Measurements from ENCODE around the gene SEC24B.

SEC24B gene

DNA sequence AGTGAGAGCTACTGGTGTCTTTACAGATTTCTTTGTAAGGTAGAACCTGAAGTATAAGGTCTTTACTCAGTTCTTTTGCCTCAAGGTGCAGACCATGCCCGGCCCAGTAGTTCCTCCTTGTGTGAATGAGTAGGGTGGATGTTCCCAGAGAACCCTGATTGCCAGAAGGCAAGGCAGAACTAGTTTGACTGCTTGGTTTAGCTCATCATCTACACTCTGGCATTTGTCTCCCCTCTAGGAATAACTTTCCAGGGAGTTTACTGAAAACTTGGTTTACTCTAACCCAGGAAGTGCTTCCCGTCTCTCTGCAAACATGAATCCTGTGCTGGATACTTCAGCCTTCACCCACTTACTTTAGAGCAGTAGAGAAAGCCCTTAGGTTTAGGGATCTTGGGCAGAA lies 155.5 kb downstream of the SEC24B start:
- DNase-seq, result no peak

DNA sequence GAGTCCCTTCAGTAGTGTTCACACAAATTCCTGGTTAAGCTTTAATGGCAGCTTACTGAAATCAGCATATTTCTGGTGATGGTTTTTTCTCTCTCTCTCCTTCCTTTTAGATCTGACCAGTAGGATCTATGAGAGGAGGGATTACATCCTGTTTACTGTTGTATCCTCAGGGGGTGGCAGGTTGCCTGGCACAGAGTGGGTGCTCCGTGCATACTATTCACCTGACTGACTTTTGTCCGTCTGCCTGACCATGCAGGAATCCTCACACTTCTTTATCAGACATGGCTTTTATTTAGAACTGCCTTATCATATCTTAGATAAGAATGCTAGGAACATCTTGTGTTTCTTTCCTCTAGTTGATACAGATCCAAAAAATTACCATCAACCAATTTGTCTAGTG lies 156.0 kb downstream of the SEC24B start:
- no peak for DNase-seq
